ENCODE results near the gene TJP2.

Gene TJP2

DNA sequence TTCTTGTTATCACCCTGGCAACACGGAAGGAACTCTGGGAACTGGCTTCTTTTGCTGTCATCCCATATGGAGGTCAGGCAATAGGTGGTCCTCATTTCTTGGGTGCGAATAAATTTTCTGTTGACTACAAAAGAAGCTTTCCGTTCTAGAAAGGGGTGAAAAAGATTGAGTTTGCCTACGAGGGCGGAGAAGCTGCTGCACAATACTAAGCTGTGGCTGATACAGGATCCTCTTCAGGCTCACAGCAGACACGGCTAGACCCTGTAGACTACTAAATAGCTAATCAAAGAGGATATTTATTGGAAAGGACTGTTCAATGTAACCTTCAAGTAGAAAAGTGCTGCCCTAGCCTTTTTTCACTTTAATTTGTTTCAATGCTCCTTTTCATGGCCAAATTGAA lies 58.1 kb downstream of the TJP2 start:
- no peak for DNase-seq (ENCODE audit: low spot score)

DNA sequence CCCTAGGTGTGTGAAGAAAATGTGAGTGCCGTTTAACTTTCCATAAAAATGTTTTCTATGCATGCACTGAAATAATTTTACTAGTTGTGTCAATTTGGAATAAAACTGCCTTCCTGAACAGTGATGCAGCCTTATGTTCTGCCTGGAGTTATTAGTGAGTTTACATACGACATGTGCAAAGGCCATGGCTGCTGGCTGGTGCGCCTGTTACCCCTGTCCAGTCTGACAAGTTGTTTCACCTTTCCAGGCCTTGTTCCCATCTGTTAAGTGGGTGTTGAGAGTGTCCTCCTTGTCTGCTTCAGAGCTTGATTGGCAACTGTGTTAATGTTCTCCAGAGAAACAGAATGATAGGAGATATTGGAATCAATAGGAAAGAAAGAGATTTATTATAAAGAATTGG lies 60.6 kb downstream of the TJP2 start:
- DNase-seq (ENCODE audit: low spot score) = no peak

DNA sequence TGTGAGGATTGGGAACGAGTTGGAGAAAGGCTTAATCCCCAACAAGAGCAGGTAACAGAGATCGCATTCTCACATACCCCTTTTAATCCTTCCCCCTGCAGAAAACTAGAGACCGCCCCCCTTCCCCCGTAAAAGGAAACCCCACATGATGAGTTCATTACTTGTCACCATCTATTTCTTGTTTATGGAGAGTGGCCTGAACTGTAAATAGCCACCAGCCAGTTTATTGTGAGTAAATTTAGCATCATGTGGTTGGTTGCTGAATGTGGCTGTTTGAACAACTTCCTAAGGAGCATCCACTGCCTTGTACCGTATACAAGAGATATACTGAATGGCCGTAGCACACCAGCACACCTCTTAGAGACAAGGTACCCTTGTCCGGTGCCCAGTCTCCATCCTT lies 62.1 kb downstream of the TJP2 start:
- no peak for DNase-seq (ENCODE audit: low spot score)

DNA sequence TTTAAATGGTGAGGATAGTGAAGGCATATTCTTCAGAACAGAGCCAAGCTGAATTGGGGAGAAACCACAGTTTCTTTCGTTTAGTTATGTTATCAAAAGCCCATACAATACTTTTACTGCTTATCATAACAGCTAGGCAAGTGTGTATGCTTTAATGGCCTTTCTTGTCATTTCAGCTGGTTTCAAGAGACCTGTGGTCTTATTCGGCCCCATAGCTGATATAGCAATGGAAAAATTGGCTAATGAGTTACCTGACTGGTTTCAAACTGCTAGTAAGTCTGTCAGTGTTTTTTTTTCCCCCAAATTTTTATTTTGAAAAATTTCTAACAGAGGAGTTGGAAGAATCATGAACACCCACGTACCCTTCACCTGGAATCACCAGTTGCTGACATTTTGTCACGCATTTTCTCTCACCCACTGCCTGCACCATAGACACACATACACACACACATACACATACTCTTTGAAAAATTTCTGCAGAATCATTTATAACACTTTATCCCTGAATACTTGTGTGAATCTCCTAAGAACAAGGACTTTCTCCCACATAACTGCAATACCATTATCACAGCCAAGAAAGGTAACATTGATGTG lies 63.7 kb downstream of the TJP2 start:
- no peak for DNase-seq (ENCODE audit: low spot score)

DNA sequence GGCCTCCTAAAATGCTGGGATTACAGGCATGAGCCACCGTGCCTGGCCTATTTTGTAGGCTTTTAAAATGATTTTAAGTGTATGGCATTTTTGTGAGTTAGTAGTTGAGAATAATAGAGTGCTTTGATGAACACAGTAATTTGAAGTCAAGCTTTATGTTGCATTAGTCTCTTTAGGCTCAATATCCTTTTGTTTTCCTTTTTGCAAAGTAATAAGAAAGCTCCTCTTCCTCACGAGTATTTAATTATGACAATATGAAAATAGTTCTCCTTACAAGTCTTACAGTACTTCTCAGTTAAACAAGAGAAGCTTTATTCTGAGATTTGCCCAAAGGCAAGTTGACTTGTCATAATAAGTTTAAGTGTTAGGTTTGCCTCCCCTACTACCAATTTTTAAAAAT lies 69.0 kb downstream of the TJP2 start:
- DNase-seq (ENCODE audit: low spot score) = no peak

DNA sequence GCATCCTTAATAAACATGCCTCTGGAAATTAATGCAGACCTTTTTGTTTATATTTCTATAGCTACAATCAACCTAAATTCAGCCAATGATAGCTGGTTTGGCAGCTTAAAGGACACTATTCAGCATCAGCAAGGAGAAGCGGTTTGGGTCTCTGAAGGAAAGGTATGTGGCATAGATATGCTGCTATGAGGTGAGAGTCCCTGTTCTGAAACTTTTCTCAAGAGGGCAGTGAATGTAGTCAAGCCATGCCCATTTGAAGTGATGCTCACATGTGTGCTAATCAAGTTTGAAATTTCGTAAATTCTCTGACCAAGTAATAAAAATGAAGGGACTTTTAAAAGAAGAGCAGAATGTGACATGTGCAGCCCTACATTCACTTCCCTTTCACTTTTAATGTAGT lies 72.6 kb downstream of the TJP2 start:
- DNase-seq (ENCODE audit: low spot score) = no peak

DNA sequence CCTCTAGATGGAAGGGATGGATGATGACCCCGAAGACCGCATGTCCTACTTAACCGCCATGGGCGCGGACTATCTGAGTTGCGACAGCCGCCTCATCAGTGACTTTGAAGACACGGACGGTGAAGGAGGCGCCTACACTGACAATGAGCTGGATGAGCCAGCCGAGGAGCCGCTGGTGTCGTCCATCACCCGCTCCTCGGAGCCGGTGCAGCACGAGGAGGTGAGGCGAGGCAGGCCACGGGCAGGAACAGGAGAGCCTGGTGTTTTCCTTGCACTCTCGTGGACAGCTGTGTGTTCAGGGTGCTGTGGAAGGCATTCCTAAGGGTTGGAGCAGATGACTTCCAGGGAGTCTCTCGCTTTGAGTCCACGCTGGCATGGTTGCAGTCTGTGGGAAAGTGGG lies 73.9 kb downstream of the TJP2 start:
- no peak for DNase-seq (ENCODE audit: low spot score)

DNA sequence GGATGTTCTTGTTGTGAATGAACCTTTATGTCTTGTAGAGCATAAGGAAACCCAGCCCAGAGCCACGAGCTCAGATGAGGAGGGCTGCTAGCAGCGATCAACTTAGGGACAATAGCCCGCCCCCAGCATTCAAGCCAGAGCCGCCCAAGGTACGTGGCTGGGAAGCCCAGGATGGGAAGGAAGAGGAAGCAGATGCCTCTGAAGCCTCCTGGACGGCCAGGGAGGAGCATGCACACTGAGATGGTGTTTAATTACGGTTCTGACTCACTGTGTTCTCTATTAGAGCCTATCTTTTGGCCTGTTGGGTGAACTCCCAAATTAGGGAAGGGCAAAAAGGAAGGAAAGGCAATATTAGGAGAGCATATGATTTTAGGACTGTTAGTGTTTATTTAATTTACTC lies 75.3 kb downstream of the TJP2 start:
- no peak for DNase-seq (ENCODE audit: low spot score)

DNA sequence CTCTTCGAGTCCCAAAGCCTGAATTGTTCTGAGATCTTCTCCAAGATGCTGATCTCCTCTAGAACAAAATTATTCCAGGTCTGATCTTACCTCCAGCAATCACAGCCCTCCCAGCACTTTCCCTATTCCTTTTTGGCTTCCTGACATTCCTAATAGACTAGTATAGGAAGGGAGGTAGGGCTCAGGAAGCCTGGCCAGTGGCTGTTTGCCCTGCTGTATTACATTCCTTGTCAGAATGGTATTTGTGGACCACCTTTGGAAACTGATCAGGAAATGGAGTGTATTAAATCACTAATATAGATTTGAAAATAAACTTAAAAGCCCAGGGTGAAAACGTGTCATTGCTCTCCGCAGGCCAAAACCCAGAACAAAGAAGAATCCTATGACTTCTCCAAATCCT lies 76.6 kb downstream of the TJP2 start:
- DNase-seq (ENCODE audit: low spot score) = no peak

DNA sequence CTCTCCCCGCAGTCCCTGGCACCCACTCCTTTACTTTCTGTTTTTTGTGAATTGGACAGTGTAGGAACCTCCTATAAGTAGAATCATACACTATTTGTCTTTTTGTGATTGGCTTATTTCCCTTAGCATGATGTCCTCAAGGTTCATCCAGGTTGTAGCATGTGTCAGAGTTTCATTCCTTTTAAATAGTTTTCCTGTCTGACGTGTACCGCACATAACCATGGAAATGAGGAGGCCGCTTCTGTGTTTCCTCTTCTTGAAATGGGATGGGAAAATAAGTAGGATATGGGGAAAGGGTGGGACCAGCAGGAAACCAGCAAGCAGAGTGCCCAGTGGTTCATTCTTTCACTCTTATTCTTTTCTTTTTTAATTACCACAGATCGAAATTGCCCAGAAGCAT lies 78.4 kb downstream of the TJP2 start:
- no peak for DNase-seq (ENCODE audit: low spot score)

DNA sequence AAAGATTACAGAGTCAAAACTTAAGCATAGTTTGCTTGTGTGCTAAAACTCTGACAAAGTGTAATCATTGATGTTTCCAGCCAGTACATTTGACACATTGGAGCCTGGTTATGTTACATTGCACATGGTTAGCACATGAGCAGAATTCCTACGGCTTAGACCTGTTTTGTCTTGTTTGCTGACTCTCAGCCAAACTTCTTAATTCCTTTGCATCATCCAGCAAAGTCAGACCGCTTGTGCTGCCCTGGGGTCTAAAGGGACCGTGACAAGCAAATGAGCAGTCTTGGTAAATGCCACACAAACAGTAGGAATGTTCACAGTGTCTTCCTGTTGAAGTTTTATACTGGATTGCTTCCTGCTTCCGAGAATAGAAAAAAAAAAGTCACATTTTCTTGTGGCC lies 79.0 kb downstream of the TJP2 start:
- DNase-seq (ENCODE audit: low spot score) = no peak

DNA sequence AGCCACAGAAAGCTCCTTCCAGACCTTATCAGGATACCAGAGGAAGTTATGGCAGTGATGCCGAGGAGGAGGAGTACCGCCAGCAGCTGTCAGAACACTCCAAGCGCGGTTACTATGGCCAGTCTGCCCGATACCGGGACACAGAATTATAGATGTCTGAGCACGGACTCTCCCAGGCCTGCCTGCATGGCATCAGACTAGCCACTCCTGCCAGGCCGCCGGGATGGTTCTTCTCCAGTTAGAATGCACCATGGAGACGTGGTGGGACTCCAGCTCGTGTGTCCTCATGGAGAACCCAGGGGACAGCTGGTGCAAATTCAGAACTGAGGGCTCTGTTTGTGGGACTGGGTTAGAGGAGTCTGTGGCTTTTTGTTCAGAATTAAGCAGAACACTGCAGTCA lies 80.1 kb downstream of the TJP2 start:
- DNase-seq (ENCODE audit: low spot score) = no peak

DNA sequence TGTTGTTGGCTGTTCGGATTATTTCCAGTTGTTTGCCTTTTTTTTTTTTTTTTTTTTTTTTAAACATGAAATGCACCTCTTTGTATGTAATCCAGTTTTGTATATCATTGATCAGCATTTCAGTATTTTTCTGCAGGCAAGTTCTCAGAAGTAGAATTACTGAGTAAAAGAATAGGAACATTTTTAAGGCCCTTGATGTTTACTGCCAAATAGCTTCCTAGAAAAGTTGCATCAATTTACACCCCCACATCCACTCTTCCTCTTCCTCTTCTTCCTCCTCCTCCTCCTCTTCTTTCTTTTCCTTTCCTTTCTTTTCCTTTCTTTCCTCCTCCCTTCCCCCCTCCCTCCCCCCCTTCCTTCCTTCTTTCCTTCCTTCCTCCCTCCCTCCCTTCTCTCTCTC lies 81.5 kb downstream of the TJP2 start:
- no peak for DNase-seq (ENCODE audit: low spot score)

DNA sequence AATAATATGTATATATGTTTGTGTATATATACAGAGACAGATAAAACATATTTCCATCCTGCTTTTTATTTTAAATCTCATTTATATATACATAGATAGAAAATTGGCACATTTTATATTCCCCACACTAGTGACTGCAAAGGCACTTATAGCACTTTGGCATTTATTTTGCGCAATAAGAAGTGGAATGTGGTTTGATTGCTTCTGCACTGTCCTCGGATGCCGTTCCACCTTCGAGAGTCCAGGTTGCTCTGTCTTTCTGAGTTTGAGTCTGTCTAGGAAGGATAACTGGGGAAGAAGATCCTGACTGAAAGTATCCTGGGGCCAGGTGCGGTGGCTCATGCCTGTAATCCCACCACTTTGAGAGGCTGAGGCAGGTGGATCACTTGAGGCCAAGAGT lies 84.5 kb downstream of the TJP2 start:
- no peak for DNase-seq (ENCODE audit: low spot score)

DNA sequence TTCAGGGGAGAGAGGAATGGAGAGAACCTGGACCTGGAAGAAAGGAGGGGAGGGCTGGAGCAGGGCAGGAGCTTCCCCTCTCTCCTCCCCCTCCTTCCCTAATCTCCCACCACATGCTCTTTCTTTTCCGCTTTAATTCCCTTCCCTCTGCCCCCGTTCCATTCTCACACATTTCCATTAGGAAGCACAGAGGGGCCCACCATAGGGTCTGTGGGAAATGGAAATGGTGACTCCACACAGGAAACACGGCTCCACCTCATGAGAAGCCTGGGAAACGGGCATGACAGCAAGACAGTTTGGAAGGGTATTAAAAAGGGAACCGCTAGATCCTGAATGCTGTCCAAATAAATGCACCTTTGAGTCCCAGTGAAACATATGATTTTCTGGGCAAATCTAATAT lies 86.1 kb downstream of the TJP2 start:
- DNase-seq (ENCODE audit: low spot score) = no peak

DNA sequence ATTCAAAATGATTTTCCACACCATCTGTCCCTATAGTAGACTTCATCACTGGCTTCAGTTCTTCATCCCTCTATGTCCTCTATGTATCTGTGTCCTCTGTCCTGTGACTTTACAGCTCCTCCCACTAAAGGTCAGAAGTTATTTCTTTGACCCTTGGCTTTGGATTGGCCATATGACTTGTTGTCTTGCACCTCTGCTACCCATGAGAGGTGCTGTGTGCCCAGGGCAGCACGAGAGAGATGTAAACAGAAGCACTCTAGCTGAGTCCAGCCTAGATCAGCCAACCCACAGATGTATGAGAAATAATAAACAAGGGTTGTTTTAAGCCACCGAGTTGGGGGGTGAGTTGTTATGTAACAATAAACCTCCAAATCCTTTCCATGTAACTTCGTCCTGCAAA lies 87.6 kb downstream of the TJP2 start:
- DNase-seq (ENCODE audit: low spot score) = no peak

DNA sequence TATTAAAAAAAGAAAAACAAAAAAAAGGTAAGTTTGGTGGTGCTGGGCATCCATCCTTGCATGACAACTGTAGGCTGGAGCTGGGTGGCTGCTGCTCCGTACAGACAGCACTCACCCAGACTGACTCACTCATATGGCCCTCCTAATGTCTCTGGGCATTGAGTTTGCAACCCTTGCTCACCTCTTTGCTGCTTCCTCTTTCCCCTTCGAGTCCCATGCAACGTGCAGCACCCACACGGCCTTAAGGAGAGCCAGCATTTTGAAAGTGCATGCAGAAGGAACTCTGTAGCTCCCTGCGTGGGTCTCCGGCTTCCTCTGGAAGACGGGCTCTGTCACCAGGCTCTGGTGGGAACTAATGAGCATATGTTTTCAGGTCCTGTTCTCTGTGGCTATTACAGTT lies 90.4 kb downstream of the TJP2 start:
- DNase-seq (ENCODE audit: low spot score) = no peak

DNA sequence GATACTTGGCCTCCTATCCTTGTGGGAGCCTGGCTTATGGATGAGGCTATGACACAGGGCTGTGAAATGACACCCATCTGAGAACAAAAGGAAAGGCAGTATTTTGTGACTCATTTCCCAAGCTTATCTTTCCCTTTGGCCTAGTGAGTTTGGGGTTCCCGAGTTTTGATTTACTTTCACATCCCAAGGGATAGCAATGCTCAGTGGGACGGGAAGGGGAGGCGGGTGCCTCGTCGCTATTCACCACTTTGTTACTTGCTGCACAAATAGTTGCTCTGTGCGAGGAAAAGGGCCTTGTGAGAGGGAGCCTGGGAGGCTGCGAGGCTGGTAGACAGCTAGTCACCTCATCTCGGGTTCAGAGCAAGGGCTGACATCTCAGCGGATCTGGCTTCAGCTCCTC lies 91.8 kb downstream of the TJP2 start:
- no peak for DNase-seq (ENCODE audit: low spot score)

DNA sequence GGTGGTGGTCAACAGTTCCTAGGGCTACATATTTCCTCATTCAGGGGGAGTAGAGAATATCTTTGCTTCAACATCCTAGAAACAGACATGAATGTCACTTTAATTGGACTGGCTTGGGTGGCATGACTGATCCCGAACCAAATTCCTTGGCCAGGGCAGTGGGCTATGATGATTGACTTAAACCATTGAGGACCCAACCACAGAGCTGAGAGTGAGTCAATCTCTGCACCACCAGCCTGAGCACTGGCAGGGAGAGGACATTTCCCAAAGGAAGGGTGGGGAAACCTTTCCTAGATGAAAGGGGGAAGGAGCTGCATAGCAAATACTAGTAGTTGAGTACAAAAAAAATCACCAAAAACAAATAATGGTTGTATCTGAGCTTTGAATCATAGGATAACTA lies 98.1 kb downstream of the TJP2 start:
- DNase-seq (ENCODE audit: low spot score) = no peak

DNA sequence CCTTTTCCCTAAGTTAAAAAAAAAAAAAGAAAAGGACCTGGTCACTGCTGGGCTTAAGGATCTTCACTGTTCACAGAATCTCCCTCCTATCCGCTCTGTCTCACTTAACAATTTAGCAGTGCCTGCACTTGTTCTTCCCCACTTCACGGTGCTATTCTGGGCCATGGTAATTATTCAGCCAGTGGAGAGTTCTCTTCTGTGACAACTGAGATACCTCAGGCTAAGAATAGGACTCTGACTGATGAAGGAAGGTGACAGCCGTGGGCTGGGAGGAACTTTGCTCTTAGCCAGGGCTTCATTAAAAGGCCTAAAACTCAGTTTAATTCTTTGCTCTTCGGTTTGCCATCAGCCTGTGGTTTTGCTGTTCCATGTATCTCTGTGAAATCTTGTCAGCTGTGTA lies 99.1 kb downstream of the TJP2 start:
- no peak for DNase-seq (ENCODE audit: low spot score)

DNA sequence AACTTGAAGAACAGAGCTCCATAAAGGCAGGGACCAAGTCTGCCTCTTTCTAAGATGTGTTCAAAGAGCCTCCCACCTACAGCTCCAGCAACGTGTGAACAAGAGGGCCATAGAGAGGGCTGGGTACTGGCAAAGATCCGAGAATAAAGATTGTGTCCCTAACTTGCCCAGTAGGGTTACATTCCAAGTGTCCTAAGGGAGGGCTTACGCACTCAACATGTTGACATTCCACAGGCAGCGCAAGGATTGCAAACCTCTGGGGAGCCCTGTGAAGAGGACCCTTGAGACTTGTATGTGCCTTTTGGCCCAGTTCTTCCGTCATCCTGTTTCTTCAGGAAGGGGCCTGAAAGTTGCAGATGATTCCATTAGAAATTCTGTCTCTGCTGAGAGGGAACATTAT lies 102.7 kb downstream of the TJP2 start:
- DNase-seq (ENCODE audit: low spot score) = no peak

DNA sequence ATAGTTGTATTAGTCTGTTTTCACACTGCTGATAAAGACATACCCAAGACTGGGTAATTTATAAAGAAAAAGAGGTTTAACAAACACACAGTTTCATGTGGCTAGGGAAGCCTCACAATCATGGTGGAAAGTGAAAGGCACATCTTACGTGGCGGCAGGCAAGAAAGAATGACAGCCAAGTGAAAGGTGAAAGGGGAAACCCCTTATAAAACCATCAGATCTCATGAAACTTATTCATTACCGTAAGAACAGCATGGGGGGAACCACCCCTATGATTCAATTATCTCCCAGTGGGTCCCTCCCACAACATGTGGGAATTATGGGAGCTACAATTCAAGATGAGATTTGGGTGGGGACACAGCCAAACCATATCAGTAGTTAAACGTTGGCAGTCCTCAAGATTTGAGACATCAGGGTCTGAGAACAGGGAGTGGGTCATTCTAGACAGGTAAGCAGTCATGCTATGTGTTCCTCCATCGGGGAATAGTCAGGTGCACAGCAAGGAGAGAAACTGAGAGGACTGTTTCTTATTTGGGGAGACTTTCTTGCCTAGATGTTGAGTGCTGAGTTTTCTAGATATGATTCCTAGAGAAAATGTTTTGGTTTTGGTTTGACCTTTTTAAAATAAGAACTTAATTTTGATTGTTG lies 105.1 kb downstream of the TJP2 start:
- DNase-seq (ENCODE audit: low spot score) = no peak

DNA sequence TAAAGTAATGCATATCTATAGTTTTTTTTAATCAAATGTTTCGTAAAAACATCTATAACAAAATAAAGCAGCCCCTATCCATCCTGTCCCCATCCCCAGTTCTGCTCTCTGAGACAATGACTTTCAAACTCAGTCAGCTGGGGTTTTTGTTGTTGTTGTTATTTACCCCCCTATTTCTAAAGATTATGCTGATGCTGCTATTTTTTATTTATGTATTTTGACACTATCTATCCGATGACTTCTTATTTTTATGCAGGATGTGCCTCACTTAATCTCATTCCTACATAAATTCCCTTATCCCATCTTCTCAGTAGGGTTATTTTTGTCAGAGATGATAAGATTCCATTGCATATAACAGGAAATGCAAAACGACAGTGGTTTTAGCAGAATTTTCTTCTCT lies 105.7 kb downstream of the TJP2 start:
- no peak for DNase-seq (ENCODE audit: low spot score)

DNA sequence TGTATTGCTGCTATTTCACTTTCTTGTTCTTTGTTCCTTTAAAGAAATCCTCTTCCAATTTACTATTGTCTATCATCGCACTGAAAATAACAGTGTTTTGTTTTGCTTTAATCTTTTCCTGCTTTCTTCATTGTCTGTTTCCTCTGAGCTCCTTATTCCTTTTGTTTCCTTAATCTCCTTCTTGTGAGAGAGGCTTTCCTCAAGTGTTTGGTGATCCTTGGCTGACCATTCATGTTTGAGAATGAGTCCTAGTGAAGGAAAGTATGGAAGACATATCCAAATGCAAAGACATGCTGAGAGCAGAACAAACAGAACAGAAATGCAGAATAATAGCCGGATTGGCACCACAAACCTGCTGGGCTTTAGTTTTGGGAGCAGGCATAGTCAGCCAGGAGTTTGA lies 108.9 kb downstream of the TJP2 start:
- no peak for DNase-seq (ENCODE audit: low spot score)

DNA sequence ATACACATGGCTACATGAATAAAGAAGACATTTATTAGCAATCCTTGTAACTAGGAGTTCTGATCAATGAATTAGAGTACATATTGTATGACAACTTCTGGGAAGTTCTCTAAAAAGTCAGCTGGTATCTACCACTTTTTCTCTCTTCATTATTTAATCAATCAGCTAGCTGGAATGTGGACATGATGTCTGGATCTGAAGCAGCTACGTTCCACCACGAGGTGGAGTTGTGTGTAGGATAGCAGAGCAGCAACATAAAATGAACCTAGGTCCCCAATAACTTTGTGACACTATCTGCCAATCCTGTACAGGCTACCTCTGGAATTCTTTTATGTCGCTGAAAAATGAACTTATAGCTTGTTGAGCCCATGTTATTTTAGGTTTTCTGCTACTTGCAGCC lies 118.0 kb downstream of the TJP2 start:
- no peak for DNase-seq (ENCODE audit: low spot score)
